Measurements from ENCODE around the gene ZNF593OS. TPM values are rescaled to one million over a fixed set of nuclear protein-coding genes. Genes with fewer than 3 reads are reported as not detected.

ZNF593OS gene
- total RNA-seq (not detected in 2 replicates), polyA plus RNA-seq (not detected in 2 replicates), polyA minus RNA-seq (not detected in 2 replicates), Bru-seq, nascent RNA (not detected), BruChase-seq, experiment 1, labeled RNA remaining after a 6-hour chase (not detected), BruChase-seq, experiment 2, labeled RNA remaining after a 2-hour chase (not detected)
- polyA plus RNA-seq (2011; cell fraction: cytosol; rRNA removed): not detected in 2 replicates
- polyA plus RNA-seq (2011; cell fraction: nucleus; rRNA removed): not detected in 2 replicates
- polyA plus RNA-seq (2012): 0.23 and 0.32 TPM in 2 replicates
- polyA minus RNA-seq (2011; cell fraction: cytosol; rRNA and poly(A)+ RNA removed): not detected
- polyA minus RNA-seq (2011; cell fraction: nucleus; rRNA and poly(A)+ RNA removed): not detected in 2 replicates
- long read RNA-seq: 0 reads

DNA sequence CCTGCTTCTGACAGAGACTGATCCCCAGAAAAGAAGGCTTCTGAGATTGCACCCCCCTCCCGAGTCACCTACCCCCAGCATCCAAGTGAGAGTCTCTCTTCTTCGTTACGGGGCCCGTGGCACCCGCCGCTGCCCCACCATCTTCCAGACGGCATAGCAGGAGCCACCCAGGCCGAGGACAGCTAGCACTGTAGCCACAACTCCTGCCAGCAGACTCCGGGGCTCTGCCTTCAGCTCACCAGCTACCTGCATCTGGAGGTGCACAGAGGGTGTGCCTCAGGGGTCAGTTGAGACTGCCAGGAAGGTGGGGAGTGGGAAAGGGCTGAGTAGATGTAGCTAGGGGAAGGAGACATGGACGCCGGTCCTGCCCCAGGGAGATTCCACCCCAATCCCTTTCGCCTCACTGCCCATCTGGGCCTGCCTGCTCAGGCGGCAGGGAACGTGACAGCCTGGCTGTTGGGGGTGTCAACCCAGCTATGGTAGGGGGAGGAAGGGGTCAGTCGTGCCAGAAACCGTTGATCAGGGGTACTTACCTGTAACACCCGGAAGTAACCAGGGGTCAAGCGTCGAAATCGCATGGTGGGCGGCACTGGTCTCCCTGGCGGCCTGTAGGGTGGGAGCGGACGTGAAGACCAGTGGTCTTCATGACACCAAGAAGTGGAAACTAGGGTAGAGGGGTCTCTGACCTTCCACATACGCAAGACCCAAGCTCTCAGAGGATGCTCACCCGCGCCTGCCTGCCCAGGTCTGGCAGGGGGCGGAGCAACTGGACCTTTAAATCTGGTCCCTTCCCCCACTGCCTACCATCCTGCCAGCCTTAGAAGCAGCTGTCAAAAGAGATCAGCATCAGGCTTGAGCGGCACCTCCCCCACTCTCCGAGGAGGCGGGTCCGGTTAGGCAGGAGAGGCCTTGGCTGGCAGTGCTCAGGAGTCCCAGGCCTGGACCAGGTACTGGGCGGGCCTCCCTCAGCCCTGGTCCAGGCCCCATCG, at the start of gene ZNF593OS:
TSS of gene ZNF593OS (minus strand) at position 749 of the 989 bp plus-strand sequence. CDS start at position 578, 171 bp downstream.
- CTCF ChIA-PET: interaction anchor here (3.7 kb wide), 1 partner anchor 149 kb away, joined by 48 read pairs; no protein-coding TSS in a partner anchor

More for the DNA sequence above, at the start of gene ZNF593OS:
- FAIRE-seq: no peak
- Histone ChIP-seq H3K4me3 (replicated peaks in 1 of 3; ENCODE audit: insufficient read depth in 1 of 3, low read depth in 1 of 3, low read length in 3 of 3) (no peak within 1 kb of the TSS), H3K9me1 (replicated peaks; ENCODE audit: control insufficient read depth, extremely low read depth, insufficient read depth, low read length) (no peaks in the 10 kb centered on the region), H3K27ac (ENCODE audit: insufficient read depth, low read depth, low read length) (no peak within 1 kb of the TSS), H3K27me3 (ENCODE audit: control insufficient read depth in 2 of 2, insufficient read depth in 2 of 2, low read length in 2 of 2) (no peaks in the 10 kb centered on the region), H3K4me2 (ENCODE audit: insufficient read depth, low read length) (peak within 1 kb of the TSS; percentile 60), H2AFZ (ENCODE audit: low read depth, low read length) (no peak within 1 kb of the TSS), H3K79me2 (ENCODE audit: control insufficient read depth, insufficient read depth, low read length) (peaks cover 2% of the 10 kb centered on the region), H3K9ac (replicated peaks; ENCODE audit: extremely low read depth, insufficient read depth, low read length) (no peak within 1 kb of the TSS), H4K20me1 (replicated peaks; ENCODE audit: control insufficient read depth, extremely low read depth, insufficient read depth, low read length) (no peaks in the 10 kb centered on the region), H3K4me1 (ENCODE audit: control insufficient read depth, extremely low read depth, insufficient read depth, low read length) (no peaks in the 10 kb centered on the region), H3K36me3 (ENCODE audit: control insufficient read depth in 2 of 2, extremely low read depth in 1 of 2, insufficient read depth in 2 of 2, low read length in 2 of 2) (no peaks in the 10 kb centered on the region), H3K9me3 (replicated peaks; ENCODE audit: control insufficient read depth, insufficient read depth, low read length) (no peaks in the 10 kb centered on the region)
- TF ChIP-seq, protein P1, sequence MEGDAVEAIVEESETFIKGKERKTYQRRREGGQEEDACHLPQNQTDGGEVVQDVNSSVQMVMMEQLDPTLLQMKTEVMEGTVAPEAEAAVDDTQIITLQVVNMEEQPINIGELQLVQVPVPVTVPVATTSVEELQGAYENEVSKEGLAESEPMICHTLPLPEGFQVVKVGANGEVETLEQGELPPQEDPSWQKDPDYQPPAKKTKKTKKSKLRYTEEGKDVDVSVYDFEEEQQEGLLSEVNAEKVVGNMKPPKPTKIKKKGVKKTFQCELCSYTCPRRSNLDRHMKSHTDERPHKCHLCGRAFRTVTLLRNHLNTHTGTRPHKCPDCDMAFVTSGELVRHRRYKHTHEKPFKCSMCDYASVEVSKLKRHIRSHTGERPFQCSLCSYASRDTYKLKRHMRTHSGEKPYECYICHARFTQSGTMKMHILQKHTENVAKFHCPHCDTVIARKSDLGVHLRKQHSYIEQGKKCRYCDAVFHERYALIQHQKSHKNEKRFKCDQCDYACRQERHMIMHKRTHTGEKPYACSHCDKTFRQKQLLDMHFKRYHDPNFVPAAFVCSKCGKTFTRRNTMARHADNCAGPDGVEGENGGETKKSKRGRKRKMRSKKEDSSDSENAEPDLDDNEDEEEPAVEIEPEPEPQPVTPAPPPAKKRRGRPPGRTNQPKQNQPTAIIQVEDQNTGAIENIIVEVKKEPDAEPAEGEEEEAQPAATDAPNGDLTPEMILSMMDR (IDR thresholded peaks at IDR 0.05; ENCODE audit: extremely low read depth in 1 of 2, insufficient read depth in 1 of 2, low read depth in 1 of 2, low read length in 2 of 2): no peak
- TF ChIP-seq EZH2 (IDR thresholded peaks at IDR 0.05; ENCODE audit: borderline replicate concordance, low read depth, low read length, severe bottlenecking) (no peak), GATA2 (IDR thresholded peaks at IDR 0.05; ENCODE audit: insufficient read depth, insufficient read length, low read depth, low read length) (no peak), FOS (IDR thresholded peaks at IDR 0.05; ENCODE audit: borderline replicate concordance, insufficient read depth, low read length) (no peak), MYC (IDR thresholded peaks at IDR 0.05; ENCODE audit: low read depth, low read length) (no peak)
- no peak for DNase-seq (ENCODE audit: low read depth, low spot score)
- dilution Hi-C loops (cut with MboI; ENCODE audit: extremely low pct_ligation_motif_present, low sequenced_read_pairs): no loop called here
- intact Hi-C loops (cut with micrococcal nuclease): no loop called here
- BruUV-seq (replicated peaks): no TSS peak
- POLR2A ChIA-PET: no interaction called here

All from endothelial cell of umbilical vein (primary cell).